Activated naive CD4-positive, alpha-beta T cell treated with anti-CD3 and anti-CD28 coated beads, Interleukin-2, amount 50 U/mL, for 72 hours (primary cell): ENCODE results near the gene IGSF5. TPM values are rescaled to one million over a fixed set of nuclear protein-coding genes. Genes with fewer than 3 reads are reported as not detected.

Experiments
- ATAC-seq, 2 donors: fragments of 150-1000 bp; cut with Tn5 transposase; 2 replicates each; pipeline ENCODE4 v1.10.0; 2021; ENCODE audit warnings: mild to moderate bottlenecking in 2 of 2, moderate library complexity in 2 of 2
- DNase-seq, 2 donors: peaks; one replicate each; pipeline ENCODE4 v3.0.0; 2021 to 2022; ENCODE audit warnings: low spot score in 2 of 2
- H3K27ac Mint-ChIP-seq, 2 donors: one replicate each; pipeline ENCODE4 v1.8.0; 2022; ENCODE audit warnings: mild to moderate bottlenecking in 2 of 2, mixed read lengths in 2 of 2
- H3K36me3 Mint-ChIP-seq, 2 donors: one replicate each; pipeline ENCODE4 v1.8.0; 2022; ENCODE audit warnings: mixed read lengths in 2 of 2
- H3K9me3 Mint-ChIP-seq, 2 donors: one replicate each; pipeline ENCODE4 v1.8.0; 2022; ENCODE audit warnings: mixed read lengths in 2 of 2
- total RNA-seq, 2 donors: library from RNA; stranded (reverse); gene quantifications; one replicate each; pipeline ENCODE4 v1.2.3, GENCODE V29; 2022

The IGSF5 gene
- total RNA-seq, 2 donors from 2014 or later: not detected

- Mint-ChIP-seq H3K27ac (no peak overlapping the region), H3K36me3 (no peaks in the 10 kb centered on the region), H3K9me3 (no peaks in the 10 kb centered on the region)
- ATAC-seq (no peak), DNase-seq (no peak)
Observed at GRCh38 chr21:39799178-39799577, 54.2 kb downstream of the IGSF5 start.

- ATAC-seq (no peak), DNase-seq (no peak)
- no peak overlapping the region for H3K27ac Mint-ChIP-seq
- no peaks in the 10 kb centered on the region for H3K36me3 Mint-ChIP-seq
- H3K9me3 Mint-ChIP-seq: no peaks in the 10 kb centered on the region
Observed at GRCh38 chr21:39800311-39800710, 55.3 kb downstream of the IGSF5 start.

- DNase-seq (no peak), ATAC-seq (no peak)
- H3K9me3 Mint-ChIP-seq: peaks cover 0 to 5% of the 10 kb centered on the region in 2 donors
- H3K36me3 Mint-ChIP-seq: no peaks in the 10 kb centered on the region
- H3K27ac Mint-ChIP-seq: no peak overlapping the region
Observed at GRCh38 chr21:39802217-39802616, 57.2 kb downstream of the IGSF5 start.

- Mint-ChIP-seq H3K36me3 (no peaks in the 10 kb centered on the region), H3K27ac (no peak overlapping the region), H3K9me3 (peaks cover 0 to 5% of the 10 kb centered on the region in 2 donors)
- ATAC-seq (no peak), DNase-seq (no peak)
Observed at GRCh38 chr21:39803393-39803792, 58.4 kb downstream of the IGSF5 start.

GRCh38 chr21:39804240-39804639 is 59.3 kb downstream of the IGSF5 start:
- H3K9me3 Mint-ChIP-seq: peaks cover 0 to 5% of the 10 kb centered on the region in 2 donors
- H3K27ac Mint-ChIP-seq: no peak overlapping the region
- H3K36me3 Mint-ChIP-seq: no peaks in the 10 kb centered on the region
- no peak for ATAC-seq
- DNase-seq: no peak

- Mint-ChIP-seq H3K36me3 (no peaks in the 10 kb centered on the region), H3K9me3 (peaks cover 0 to 5% of the 10 kb centered on the region in 2 donors), H3K27ac (no peak overlapping the region)
- no peak for DNase-seq
- no peak for ATAC-seq
Observed at GRCh38 chr21:39805983-39806382, 61.0 kb downstream of the IGSF5 start.

- no peak for ATAC-seq
- H3K9me3 Mint-ChIP-seq: peaks cover 0 to 5% of the 10 kb centered on the region in 2 donors
- DNase-seq: no peak
- H3K36me3 Mint-ChIP-seq: no peaks in the 10 kb centered on the region
- no peak overlapping the region for H3K27ac Mint-ChIP-seq
Observed at GRCh38 chr21:39807738-39808137, 62.8 kb downstream of the IGSF5 start.

- Mint-ChIP-seq H3K27ac (no peak overlapping the region), H3K9me3 (peaks cover 0 to 5% of the 10 kb centered on the region in 2 donors), H3K36me3 (no peaks in the 10 kb centered on the region)
- ATAC-seq (no peak), DNase-seq (no peak)
Observed at GRCh38 chr21:39809936-39810335, 65.0 kb downstream of the IGSF5 start.

- H3K27ac Mint-ChIP-seq: no peak overlapping the region
- no peaks in the 10 kb centered on the region for H3K36me3 Mint-ChIP-seq
- H3K9me3 Mint-ChIP-seq: peaks cover 0 to 3% of the 10 kb centered on the region in 2 donors
- DNase-seq (no peak), ATAC-seq (no peak)
Observed at GRCh38 chr21:39812983-39813382, 68.0 kb downstream of the IGSF5 start.

- Mint-ChIP-seq H3K27ac (no peak overlapping the region), H3K36me3 (no peaks in the 10 kb centered on the region), H3K9me3 (peaks cover 0 to 7% of the 10 kb centered on the region in 2 donors)
- DNase-seq (no peak), ATAC-seq (no peak)
Observed at GRCh38 chr21:39818557-39818956, 73.6 kb downstream of the IGSF5 start.

- no peaks in the 10 kb centered on the region for H3K36me3 Mint-ChIP-seq
Observed at GRCh38 chr21:39822042-39822441, 77.1 kb downstream of the IGSF5 start.

GRCh38 chr21:39825250-39825649 is 80.3 kb downstream of the IGSF5 start:
- DNase-seq (no peak), ATAC-seq (no peak)
- H3K9me3 Mint-ChIP-seq: peaks cover 5% of the 10 kb centered on the region in 2 donors
- H3K36me3 Mint-ChIP-seq: no peaks in the 10 kb centered on the region
- H3K27ac Mint-ChIP-seq: no peak overlapping the region

More at GRCh38 chr21:39822042-39822441, 77.1 kb downstream of the IGSF5 start:
- DNase-seq: no peak
- ATAC-seq: no peak
- Mint-ChIP-seq H3K9me3 (peaks cover 5 to 9% of the 10 kb centered on the region in 2 donors), H3K27ac (no peak overlapping the region)

- H3K27ac Mint-ChIP-seq: no peak overlapping the region
- ATAC-seq (no peak), DNase-seq (no peak)
- H3K9me3 Mint-ChIP-seq: peaks cover 0 to 8% of the 10 kb centered on the region in 2 donors
- H3K36me3 Mint-ChIP-seq: no peaks in the 10 kb centered on the region
Observed at GRCh38 chr21:39834543-39834942, 89.6 kb downstream of the IGSF5 start.

- no peak overlapping the region for H3K27ac Mint-ChIP-seq
- no peak for ATAC-seq
- H3K36me3 Mint-ChIP-seq: no peaks in the 10 kb centered on the region
- DNase-seq: no peak
- H3K9me3 Mint-ChIP-seq: peaks cover 0 to 8% of the 10 kb centered on the region in 2 donors
Observed at GRCh38 chr21:39837861-39838359, 92.9 kb downstream of the IGSF5 start.

GRCh38 chr21:39840373-39841097 is 95.6 kb downstream of the IGSF5 start:
- no peak for DNase-seq
- H3K27ac Mint-ChIP-seq: no peak overlapping the region
- ATAC-seq: no peak
- H3K9me3 Mint-ChIP-seq: peaks cover 0 to 8% of the 10 kb centered on the region in 2 donors
- H3K36me3 Mint-ChIP-seq: no peaks in the 10 kb centered on the region

- peaks cover 0 to 3% of the 10 kb centered on the region in 2 donors for H3K9me3 Mint-ChIP-seq
- no peak overlapping the region for H3K27ac Mint-ChIP-seq
- ATAC-seq (no peak), DNase-seq (no peak)
- no peaks in the 10 kb centered on the region for H3K36me3 Mint-ChIP-seq
Observed at GRCh38 chr21:39842741-39843459, 97.9 kb downstream of the IGSF5 start.

- H3K27ac Mint-ChIP-seq: no peak overlapping the region
- DNase-seq (no peak), ATAC-seq (no peak)
- H3K9me3 Mint-ChIP-seq: peaks cover 0 to 3% of the 10 kb centered on the region in 2 donors
- no peaks in the 10 kb centered on the region for H3K36me3 Mint-ChIP-seq
Observed at GRCh38 chr21:39843483-39843882, 98.5 kb downstream of the IGSF5 start.
